ENCODE data around the gene NELL1.

GRCh38 chr11:20875889-20876288 lies 206.5 kb downstream of the NELL1 start:
- TF ChIP-seq, protein P1, sequence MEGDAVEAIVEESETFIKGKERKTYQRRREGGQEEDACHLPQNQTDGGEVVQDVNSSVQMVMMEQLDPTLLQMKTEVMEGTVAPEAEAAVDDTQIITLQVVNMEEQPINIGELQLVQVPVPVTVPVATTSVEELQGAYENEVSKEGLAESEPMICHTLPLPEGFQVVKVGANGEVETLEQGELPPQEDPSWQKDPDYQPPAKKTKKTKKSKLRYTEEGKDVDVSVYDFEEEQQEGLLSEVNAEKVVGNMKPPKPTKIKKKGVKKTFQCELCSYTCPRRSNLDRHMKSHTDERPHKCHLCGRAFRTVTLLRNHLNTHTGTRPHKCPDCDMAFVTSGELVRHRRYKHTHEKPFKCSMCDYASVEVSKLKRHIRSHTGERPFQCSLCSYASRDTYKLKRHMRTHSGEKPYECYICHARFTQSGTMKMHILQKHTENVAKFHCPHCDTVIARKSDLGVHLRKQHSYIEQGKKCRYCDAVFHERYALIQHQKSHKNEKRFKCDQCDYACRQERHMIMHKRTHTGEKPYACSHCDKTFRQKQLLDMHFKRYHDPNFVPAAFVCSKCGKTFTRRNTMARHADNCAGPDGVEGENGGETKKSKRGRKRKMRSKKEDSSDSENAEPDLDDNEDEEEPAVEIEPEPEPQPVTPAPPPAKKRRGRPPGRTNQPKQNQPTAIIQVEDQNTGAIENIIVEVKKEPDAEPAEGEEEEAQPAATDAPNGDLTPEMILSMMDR (conservative IDR thresholded peaks at IDR 0.05; ENCODE audit: low read length): no peak
- TF ChIP-seq EZH2phosphoT487 (IDR thresholded peaks at IDR 0.05; ENCODE audit: borderline replicate concordance): no peak
